GM06990 (cell line): ENCODE measurements around the gene ERFE.

ENCODE experiments used
- DNase-seq: peaks from one replicate; pipeline ENCODE4 v3.0.0-alpha.2; 2011; ENCODE audit not compliant: insufficient read length; ENCODE audit errors: extremely low read depth
- H3K27me3 ChIP-seq: replicated peaks from 2 replicates; pipeline ENCODE4 v1.6.0; 2011; ENCODE audit warnings: low read length; ENCODE audit not compliant: control insufficient read depth, insufficient read depth
- H3K36me3 ChIP-seq: 2 replicates; pipeline ENCODE4 v1.5.1; 2011; ENCODE audit warnings: low read length; ENCODE audit not compliant: control insufficient read depth, insufficient read depth
- H3K4me3 ChIP-seq: replicated peaks from 2 replicates; pipeline ENCODE4 v1.5.1; 2011; ENCODE audit warnings: low read depth, mild to moderate bottlenecking, control low read depth, low read length
- TF ChIP-seq, protein P1 (sequence below): IDR thresholded peaks from 2 replicates; pipeline ENCODE4 v1.5.1; 2011; ENCODE audit warnings: low read length, control low read depth, mild to moderate bottlenecking, inconsistent platforms; ENCODE audit not compliant: insufficient read depth, poor library complexity, severe bottlenecking

ERFE gene

DNA sequence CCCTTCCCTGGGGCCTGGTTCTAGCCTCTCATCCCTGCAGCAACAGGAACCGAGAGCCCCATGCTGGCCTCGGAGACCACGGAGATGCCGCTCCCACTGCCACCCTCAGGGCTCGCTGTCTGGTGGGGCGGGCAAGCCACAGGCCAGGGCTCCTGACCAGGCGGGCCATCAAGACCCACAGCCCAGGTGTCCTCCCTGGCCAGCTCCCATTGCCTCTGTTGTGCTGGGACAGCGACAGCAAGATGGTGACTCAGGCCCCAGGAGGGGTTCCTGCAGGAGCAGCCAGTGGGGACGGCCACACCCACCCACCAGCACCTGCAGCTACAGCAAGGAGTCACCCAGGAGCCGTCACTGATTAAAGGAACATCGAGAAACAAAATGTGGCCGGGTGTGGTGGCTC is 12.9 kb upstream of the ERFE start:
- Histone ChIP-seq H3K27me3 (no peaks in the 10 kb centered on the region), H3K4me3 (no peak overlapping the region), H3K36me3 (no peaks in the 10 kb centered on the region)
- TF ChIP-seq, protein P1, sequence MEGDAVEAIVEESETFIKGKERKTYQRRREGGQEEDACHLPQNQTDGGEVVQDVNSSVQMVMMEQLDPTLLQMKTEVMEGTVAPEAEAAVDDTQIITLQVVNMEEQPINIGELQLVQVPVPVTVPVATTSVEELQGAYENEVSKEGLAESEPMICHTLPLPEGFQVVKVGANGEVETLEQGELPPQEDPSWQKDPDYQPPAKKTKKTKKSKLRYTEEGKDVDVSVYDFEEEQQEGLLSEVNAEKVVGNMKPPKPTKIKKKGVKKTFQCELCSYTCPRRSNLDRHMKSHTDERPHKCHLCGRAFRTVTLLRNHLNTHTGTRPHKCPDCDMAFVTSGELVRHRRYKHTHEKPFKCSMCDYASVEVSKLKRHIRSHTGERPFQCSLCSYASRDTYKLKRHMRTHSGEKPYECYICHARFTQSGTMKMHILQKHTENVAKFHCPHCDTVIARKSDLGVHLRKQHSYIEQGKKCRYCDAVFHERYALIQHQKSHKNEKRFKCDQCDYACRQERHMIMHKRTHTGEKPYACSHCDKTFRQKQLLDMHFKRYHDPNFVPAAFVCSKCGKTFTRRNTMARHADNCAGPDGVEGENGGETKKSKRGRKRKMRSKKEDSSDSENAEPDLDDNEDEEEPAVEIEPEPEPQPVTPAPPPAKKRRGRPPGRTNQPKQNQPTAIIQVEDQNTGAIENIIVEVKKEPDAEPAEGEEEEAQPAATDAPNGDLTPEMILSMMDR = no peak
- DNase-seq = no peak

DNA sequence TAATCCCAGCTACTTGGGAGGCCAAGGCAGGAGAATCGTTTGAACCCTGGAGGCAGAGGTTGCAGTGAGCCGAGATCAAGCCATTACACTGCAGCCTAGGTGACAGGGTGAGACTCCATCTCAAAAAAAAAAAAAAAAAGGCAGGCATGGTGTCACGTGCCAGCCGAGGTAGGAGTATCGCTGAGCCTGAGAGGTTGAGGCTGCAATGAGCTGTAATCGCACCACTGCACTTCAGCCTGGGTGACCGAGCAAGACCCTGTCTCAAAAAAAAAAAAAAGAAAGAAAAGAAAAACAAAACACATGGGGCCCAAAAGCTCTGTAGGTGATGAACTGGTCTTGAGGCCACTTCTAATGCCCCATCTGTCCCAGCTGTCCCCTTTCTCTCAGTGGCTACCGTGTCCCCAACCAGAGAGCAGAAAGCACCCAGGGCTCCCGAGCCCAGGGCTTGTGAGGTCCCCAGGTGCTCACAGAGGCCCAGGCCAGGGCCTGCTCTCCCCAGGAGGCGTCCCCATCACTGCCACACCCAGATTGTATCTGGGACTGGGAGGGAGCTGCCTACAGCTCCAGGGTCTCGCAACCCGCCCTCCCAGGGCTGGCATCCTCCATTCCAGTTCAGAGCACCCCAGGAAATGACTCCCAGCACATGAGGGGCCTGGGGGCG is 11.8 kb upstream of the ERFE start:
- TF ChIP-seq, protein P1 = no peak
- Histone ChIP-seq H3K36me3 (no peaks in the 10 kb centered on the region), H3K27me3 (no peaks in the 10 kb centered on the region), H3K4me3 (no peak overlapping the region)
- DNase-seq = no peak

DNA sequence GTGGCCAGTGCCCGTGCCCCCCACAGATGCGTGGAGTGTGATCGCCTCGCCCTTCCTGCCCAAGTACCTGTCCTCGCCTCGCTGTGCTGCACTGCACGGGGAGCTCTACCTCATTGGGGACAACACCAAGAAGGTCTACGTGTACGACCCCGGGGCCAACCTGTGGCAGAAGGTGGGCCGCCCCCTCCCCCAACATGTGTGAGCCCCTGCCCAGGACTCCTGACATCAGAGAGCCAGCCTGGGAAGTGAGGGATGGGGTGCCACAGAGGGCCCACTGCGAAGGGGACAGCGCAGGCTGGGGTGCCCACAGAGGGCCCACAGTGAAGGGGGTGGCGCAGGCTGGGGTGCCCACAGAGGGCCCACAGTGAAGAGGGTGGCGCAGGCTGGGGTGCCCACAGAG is 9.8 kb upstream of the ERFE start:
- TF ChIP-seq, protein P1 = no peak

DNA sequence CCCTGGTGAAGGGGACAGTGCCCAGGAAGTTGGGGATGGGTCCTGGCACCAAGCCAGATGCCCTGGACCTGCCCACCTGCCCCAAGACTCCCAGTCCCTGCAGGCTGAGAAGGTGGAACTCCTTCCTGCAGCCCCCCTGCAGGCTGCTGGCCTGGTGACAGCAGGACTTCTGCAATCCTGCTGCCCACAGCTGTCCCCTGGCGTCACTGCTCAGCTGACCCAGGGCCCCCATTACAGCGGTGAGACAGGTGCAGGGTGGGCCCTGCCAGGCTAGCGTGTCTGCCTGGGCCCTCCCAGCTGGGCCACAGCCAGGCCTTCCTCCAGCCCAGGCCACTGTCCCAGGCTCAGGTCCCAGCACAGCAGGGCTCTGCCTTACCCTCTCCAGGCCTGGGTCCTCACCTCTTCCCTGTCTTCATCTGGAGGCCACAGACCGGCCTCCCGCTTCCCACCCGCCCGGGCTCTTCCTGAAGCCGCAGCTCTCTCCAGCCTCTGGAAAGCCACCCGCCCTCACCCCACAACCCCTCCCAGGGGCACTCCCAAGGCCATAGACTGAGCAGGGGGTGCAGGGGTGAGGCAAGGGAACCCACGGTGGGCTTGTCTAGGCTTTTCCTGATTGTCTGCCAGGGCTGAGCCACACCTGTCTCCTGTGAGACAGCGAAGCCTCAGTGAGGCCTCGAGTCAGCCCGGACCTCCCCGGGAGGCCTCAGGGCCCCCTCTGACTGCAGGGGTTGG is 8.8 kb upstream of the ERFE start:
- no peak overlapping the region for H3K4me3 ChIP-seq
- TF ChIP-seq, protein P1 = no peak
- H3K36me3 ChIP-seq = no peaks in the 10 kb centered on the region
- no peaks in the 10 kb centered on the region for H3K27me3 ChIP-seq
- no peak for DNase-seq

More for the DNA sequence above, 9.8 kb upstream of the ERFE start:
- no peak for DNase-seq
- Histone ChIP-seq H3K36me3 (no peaks in the 10 kb centered on the region), H3K27me3 (no peaks in the 10 kb centered on the region), H3K4me3 (no peak overlapping the region)

DNA sequence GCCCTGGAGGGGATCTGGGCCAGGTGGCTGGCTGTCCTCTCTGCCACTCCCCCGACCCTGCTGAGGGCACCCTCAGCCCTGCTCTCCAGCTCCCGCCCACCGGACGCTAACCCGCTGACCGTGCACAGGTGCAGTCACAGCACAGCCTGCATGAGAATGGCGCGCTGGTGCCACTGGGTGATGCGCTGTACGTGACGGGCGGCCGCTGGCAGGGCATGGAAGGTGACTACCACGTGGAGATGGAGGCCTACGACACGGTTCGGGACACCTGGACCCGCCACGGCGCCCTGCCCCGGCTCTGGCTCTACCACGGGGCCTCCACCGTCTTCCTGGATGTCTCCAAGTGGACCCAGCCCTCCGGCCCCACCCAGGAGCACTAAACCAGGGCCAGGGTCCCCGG is 8.1 kb upstream of the ERFE start:
- H3K27me3 ChIP-seq = no peaks in the 10 kb centered on the region
- H3K4me3 ChIP-seq = no peak overlapping the region
- TF ChIP-seq, protein P1 = no peak
- no peaks in the 10 kb centered on the region for H3K36me3 ChIP-seq
- DNase-seq = no peak

DNA sequence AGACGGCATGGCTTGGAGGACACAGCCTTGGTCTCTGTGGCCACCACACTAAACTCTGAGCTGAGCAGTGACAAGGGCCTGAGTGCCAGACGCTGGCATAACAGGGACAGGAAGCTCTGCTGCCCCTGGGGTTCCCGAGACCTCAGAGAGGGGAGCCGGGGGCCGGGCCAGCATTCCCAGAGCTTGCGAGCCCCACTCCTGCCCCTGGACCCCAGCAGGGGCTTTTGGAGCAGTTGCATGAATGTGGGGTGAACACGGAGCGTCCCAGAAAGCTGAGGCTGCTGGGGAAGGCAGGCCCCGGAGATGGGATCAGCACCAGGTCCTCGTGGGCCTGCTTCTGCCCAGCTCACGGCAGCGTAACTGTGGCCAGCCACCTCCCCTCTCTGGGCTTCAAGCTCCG is 7.6 kb upstream of the ERFE start:
- Histone ChIP-seq H3K27me3 (no peaks in the 10 kb centered on the region), H3K4me3 (no peak overlapping the region), H3K36me3 (no peaks in the 10 kb centered on the region)
- DNase-seq = no peak
- TF ChIP-seq, protein P1 = no peak
